ENCODE results near the gene NRXN3.

DNA sequence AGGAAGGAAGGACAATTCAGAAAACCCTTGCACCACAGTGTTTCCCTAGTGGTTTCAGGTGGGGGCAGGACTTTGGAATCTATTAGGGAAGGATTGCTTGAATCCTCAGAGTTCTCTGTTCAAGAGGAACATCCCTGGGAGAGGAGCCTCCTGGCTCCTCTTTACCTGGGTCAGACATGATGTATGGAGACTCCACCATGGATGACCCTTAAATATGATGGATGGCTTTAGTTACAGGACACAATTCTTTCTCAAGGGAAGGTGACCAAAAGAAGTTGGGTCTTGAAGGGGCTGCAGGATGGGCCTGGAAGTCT lies 396.6 kb downstream of the NRXN3 start:
- TF ChIP-seq, protein P1, sequence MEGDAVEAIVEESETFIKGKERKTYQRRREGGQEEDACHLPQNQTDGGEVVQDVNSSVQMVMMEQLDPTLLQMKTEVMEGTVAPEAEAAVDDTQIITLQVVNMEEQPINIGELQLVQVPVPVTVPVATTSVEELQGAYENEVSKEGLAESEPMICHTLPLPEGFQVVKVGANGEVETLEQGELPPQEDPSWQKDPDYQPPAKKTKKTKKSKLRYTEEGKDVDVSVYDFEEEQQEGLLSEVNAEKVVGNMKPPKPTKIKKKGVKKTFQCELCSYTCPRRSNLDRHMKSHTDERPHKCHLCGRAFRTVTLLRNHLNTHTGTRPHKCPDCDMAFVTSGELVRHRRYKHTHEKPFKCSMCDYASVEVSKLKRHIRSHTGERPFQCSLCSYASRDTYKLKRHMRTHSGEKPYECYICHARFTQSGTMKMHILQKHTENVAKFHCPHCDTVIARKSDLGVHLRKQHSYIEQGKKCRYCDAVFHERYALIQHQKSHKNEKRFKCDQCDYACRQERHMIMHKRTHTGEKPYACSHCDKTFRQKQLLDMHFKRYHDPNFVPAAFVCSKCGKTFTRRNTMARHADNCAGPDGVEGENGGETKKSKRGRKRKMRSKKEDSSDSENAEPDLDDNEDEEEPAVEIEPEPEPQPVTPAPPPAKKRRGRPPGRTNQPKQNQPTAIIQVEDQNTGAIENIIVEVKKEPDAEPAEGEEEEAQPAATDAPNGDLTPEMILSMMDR (IDR thresholded peaks at IDR 0.05; ENCODE audit: low read depth, low read length, missing input control) = no peak
- no peak for TF ChIP-seq ATF3 (IDR thresholded peaks at IDR 0.05)
- TF ChIP-seq, protein P2, sequence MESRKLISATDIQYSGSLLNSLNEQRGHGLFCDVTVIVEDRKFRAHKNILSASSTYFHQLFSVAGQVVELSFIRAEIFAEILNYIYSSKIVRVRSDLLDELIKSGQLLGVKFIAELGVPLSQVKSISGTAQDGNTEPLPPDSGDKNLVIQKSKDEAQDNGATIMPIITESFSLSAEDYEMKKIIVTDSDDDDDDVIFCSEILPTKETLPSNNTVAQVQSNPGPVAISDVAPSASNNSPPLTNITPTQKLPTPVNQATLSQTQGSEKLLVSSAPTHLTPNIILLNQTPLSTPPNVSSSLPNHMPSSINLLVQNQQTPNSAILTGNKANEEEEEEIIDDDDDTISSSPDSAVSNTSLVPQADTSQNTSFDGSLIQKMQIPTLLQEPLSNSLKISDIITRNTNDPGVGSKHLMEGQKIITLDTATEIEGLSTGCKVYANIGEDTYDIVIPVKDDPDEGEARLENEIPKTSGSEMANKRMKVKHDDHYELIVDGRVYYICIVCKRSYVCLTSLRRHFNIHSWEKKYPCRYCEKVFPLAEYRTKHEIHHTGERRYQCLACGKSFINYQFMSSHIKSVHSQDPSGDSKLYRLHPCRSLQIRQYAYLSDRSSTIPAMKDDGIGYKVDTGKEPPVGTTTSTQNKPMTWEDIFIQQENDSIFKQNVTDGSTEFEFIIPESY (IDR thresholded peaks at IDR 0.05) = no peak
- TF ChIP-seq RXRA (IDR thresholded peaks at IDR 0.05) = no peak
- TF ChIP-seq GABPA (IDR thresholded peaks at IDR 0.05 in 1 of 2, conservative IDR thresholded peaks at IDR 0.05 in 1 of 2) = no peak
- TF ChIP-seq, protein P3, sequence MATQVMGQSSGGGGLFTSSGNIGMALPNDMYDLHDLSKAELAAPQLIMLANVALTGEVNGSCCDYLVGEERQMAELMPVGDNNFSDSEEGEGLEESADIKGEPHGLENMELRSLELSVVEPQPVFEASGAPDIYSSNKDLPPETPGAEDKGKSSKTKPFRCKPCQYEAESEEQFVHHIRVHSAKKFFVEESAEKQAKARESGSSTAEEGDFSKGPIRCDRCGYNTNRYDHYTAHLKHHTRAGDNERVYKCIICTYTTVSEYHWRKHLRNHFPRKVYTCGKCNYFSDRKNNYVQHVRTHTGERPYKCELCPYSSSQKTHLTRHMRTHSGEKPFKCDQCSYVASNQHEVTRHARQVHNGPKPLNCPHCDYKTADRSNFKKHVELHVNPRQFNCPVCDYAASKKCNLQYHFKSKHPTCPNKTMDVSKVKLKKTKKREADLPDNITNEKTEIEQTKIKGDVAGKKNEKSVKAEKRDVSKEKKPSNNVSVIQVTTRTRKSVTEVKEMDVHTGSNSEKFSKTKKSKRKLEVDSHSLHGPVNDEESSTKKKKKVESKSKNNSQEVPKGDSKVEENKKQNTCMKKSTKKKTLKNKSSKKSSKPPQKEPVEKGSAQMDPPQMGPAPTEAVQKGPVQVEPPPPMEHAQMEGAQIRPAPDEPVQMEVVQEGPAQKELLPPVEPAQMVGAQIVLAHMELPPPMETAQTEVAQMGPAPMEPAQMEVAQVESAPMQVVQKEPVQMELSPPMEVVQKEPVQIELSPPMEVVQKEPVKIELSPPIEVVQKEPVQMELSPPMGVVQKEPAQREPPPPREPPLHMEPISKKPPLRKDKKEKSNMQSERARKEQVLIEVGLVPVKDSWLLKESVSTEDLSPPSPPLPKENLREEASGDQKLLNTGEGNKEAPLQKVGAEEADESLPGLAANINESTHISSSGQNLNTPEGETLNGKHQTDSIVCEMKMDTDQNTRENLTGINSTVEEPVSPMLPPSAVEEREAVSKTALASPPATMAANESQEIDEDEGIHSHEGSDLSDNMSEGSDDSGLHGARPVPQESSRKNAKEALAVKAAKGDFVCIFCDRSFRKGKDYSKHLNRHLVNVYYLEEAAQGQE (IDR thresholded peaks at IDR 0.05) = no peak
- no peak for TF ChIP-seq RAD21 (IDR thresholded peaks at IDR 0.05)
- no peak for TF ChIP-seq EGR1 (IDR thresholded peaks at IDR 0.05; ENCODE audit: low read depth in 2 of 2)
- TF ChIP-seq, protein P4, sequence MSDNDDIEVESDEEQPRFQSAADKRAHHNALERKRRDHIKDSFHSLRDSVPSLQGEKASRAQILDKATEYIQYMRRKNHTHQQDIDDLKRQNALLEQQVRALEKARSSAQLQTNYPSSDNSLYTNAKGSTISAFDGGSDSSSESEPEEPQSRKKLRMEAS (IDR thresholded peaks at IDR 0.05) = no peak
- no peak for TF ChIP-seq YY1 (IDR thresholded peaks at IDR 0.05)
